H1 (cell line): Measurements from ENCODE around the gene MYOM3.

Source experiments
- RNF2 ChIP-seq: fragments of 200-900, 300-1000 bp; sonication (generic); IDR thresholded peaks from 2 replicates; pipeline ENCODE4 v1.7.1; 2016; ENCODE audit warnings: borderline replicate concordance, low read depth, mild to moderate bottlenecking, antibody characterized with exemption, low read length; ENCODE audit not compliant: poor library complexity, severe bottlenecking; ENCODE audit errors: missing control alignments
- SIN3A ChIP-seq, 2 experiments: IDR thresholded peaks in 1 of 2; conservative IDR thresholded peaks in 1 of 2; 2 replicates each; pipeline ENCODE4 v1.6.1; 2011 to 2012; ENCODE audit warnings: low read length in 2 of 2, improper control_type of control experiment in 1 of 2, low read depth in 1 of 2, mild to moderate bottlenecking in 1 of 2
- SP1 ChIP-seq: IDR thresholded peaks from 2 replicates; pipeline ENCODE4 v1.6.1; 2011; ENCODE audit warnings: low read depth, low read length

DNA sequence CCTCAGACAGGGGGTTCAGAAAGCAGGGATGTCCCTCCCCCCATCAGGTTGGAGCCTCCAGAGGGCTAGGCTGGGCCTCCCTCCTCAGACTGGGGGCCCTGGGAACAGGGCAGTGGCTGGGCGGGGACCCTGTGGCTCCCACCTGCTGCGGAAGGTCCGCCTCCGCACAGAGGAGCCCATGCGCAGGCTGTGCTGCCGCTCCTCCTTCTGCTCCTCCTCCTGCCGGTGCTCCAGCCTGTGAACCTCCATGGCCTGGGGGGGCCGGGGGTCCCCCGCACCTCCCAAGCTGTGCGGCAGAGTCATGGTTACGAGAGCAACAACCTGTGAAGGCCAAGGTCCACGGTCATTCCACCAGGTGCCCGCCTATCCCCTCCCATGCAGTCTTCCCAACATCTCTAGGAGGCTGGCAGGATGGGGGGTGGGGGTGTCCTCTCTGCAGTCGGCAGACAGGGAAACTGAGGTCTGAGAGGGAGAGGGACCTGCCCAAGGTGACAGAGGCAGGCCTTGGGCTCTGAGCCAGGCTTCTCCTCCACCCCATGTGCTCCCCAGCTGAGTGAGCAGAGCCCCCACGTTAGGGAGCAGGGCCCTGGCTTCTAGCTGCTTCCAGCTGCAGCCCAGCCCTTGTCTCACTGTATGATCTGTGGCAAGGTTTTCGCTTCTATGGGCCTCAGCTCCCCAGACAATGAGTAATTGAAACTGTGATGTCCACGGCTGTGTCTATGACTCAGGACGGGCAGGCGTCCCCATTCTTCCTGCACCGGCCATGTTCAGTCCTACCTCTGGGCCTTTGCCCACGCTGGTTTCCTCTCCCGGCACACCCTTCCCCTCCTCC, 3.4 kb downstream of the MYOM3 start:
- TF ChIP-seq RNF2 (no peak), SIN3A (conservative IDR thresholded peaks at IDR 0.05 in 1 of 2, IDR thresholded peaks at IDR 0.05 in 1 of 2; ENCODE audit: low read depth in 1 of 2, low read length in 2 of 2) (no peak), SP1 (no peak)
